Hepatocyte (in vitro differentiated cells): ENCODE measurements around the gene ACAD8. TPM values are rescaled to one million over a fixed set of nuclear protein-coding genes. Genes with fewer than 3 reads are reported as not detected.

Experiments used
- DNase-seq: peaks from one replicate; pipeline ENCODE4 v3.0.0-alpha.2; 2016; ENCODE audit warnings: low spot score
- H2AFZ ChIP-seq: fragments of 200-600 bp; sonication (generic); 2 replicates; pipeline ENCODE4 v1.6.0; 2016; ENCODE audit warnings: antibody characterized with exemption, mild to moderate bottlenecking
- H3K27ac ChIP-seq: fragments of 200-600 bp; sonication (generic); 2 replicates; pipeline ENCODE4 v1.5.1; 2016; ENCODE audit warnings: mild to moderate bottlenecking
- H3K27me3 ChIP-seq: fragments of 200-600 bp; sonication (generic); 2 replicates; pipeline ENCODE4 v1.6.1; 2016
- H3K36me3 ChIP-seq: fragments of 200-600 bp; sonication (generic); replicated peaks from 2 replicates; pipeline ENCODE4 v1.5.1; 2016; ENCODE audit warnings: low read depth; ENCODE audit not compliant: insufficient read depth
- H3K4me1 ChIP-seq: fragments of 200-600 bp; sonication (generic); 2 replicates; pipeline ENCODE4 v1.5.1; 2016; ENCODE audit warnings: mild to moderate bottlenecking, moderate library complexity; ENCODE audit not compliant: insufficient read depth
- H3K4me2 ChIP-seq: fragments of 200-600 bp; sonication (generic); 2 replicates; pipeline ENCODE4 v1.6.0; 2016
- H3K4me3 ChIP-seq: fragments of 200-600 bp; sonication (generic); 2 replicates; pipeline ENCODE4 v1.5.1; 2016; ENCODE audit warnings: mild to moderate bottlenecking
- H3K79me2 ChIP-seq: fragments of 200-600 bp; sonication (generic); 2 replicates; pipeline ENCODE4 v1.6.0; 2017; ENCODE audit warnings: mild to moderate bottlenecking
- H3K9me2 ChIP-seq: fragments of 200-600 bp; sonication (generic); replicated peaks from 2 replicates; pipeline ENCODE4 v1.6.0; 2017; ENCODE audit warnings: mild to moderate bottlenecking; ENCODE audit not compliant: insufficient read depth
- H3K9me3 ChIP-seq: fragments of 200-600 bp; sonication (generic); 2 replicates; pipeline ENCODE4 v1.5.1; 2016; ENCODE audit warnings: low read depth, mild to moderate bottlenecking
- H4K20me1 ChIP-seq: fragments of 200-600 bp; sonication (generic); 2 replicates; pipeline ENCODE4 v1.6.0; 2016; ENCODE audit warnings: mild to moderate bottlenecking; ENCODE audit not compliant: insufficient read depth, poor library complexity, severe bottlenecking
- EZH2 ChIP-seq: fragments of 200-600 bp; sonication (generic); IDR thresholded peaks from 2 replicates; pipeline ENCODE4 v1.6.1; 2016; ENCODE audit warnings: antibody characterized with exemption, mild to moderate bottlenecking, borderline replicate concordance
- EZH2phosphoT487 ChIP-seq: fragments of 200-600 bp; sonication (generic); IDR thresholded peaks from one replicate; pipeline ENCODE4 v1.6.1; 2018; ENCODE audit warnings: antibody characterized with exemption, mild to moderate bottlenecking, low read depth, moderate library complexity; ENCODE audit not compliant: unreplicated experiment, severe bottlenecking
- WGBS: methylation state at CpG from one replicate; pipeline ENCODE4 v1.1.6; 2016; ENCODE audit warnings: low lambda C conversion rate; ENCODE audit errors: missing lambda C conversion rate; 5-methylcytosine and 5-hydroxymethylcytosine counted together
- polyA plus RNA-seq: library from polyadenylated mRNA; unstranded; fragments of >200 nt; fragmentation: Nextera tagmentation; extraction: Ambion mirVana; gene quantifications from 2 replicates; pipeline ENCODE4 v1.2.1, GENCODE V29; 2016
- total RNA-seq: library from RNA; depleted of rRNA; stranded (reverse); fragments of >200 nt; gene quantifications from 2 replicates; pipeline ENCODE4 v1.2.3, GENCODE V29; 2014
- TF ChIP-seq, protein P1 (sequence below): fragments of 200-600 bp; sonication (generic); IDR thresholded peaks from 2 replicates; pipeline ENCODE4 v1.5.1; 2016; ENCODE audit warnings: antibody characterized with exemption, mild to moderate bottlenecking; ENCODE audit not compliant: poor library complexity

The ACAD8 gene
- total and polyA plus RNA-seq, 2 experiments from 2014 or later, result 18.9 to 19.6 TPM

DNA sequence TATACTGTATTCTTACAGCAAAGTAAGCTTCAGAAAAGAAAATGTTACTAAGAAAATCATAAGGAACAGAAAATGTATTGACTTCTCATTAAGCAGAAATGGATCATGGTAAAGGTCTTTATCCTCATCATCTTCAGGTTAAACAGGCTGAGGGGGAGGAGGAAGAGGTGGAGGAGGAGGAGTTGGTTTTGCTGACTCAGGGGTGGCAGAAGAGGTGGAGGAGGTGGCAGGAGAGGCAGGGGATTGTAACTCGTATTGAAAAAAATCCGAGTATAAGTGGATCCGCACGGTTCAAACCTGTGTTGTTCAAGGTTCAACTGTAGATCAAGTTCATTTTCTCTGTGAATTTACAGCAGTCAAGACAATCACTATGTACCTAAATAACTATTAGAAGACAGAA, 35.8 kb downstream of the ACAD8 start:
- Histone ChIP-seq H3K36me3 (no peaks in the 10 kb centered on the region), H3K79me2 (no peaks in the 10 kb centered on the region), H3K4me1 (no peaks in the 10 kb centered on the region), H3K9me2 (no peaks in the 10 kb centered on the region), H2AFZ (no peak overlapping the region), H3K4me2 (no peak overlapping the region), H3K27me3 (no peaks in the 10 kb centered on the region), H3K9me3 (no peaks in the 10 kb centered on the region), H3K4me3 (no peak overlapping the region), H4K20me1 (no peaks in the 10 kb centered on the region), H3K27ac (no peak overlapping the region)
- no peak for DNase-seq
- WGBS, result 86% methylated on average over 4 of the region's 4 CpGs
- TF ChIP-seq, protein P1, sequence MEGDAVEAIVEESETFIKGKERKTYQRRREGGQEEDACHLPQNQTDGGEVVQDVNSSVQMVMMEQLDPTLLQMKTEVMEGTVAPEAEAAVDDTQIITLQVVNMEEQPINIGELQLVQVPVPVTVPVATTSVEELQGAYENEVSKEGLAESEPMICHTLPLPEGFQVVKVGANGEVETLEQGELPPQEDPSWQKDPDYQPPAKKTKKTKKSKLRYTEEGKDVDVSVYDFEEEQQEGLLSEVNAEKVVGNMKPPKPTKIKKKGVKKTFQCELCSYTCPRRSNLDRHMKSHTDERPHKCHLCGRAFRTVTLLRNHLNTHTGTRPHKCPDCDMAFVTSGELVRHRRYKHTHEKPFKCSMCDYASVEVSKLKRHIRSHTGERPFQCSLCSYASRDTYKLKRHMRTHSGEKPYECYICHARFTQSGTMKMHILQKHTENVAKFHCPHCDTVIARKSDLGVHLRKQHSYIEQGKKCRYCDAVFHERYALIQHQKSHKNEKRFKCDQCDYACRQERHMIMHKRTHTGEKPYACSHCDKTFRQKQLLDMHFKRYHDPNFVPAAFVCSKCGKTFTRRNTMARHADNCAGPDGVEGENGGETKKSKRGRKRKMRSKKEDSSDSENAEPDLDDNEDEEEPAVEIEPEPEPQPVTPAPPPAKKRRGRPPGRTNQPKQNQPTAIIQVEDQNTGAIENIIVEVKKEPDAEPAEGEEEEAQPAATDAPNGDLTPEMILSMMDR, result no peak
- TF ChIP-seq EZH2phosphoT487, result no peak
- no peak for TF ChIP-seq EZH2

DNA sequence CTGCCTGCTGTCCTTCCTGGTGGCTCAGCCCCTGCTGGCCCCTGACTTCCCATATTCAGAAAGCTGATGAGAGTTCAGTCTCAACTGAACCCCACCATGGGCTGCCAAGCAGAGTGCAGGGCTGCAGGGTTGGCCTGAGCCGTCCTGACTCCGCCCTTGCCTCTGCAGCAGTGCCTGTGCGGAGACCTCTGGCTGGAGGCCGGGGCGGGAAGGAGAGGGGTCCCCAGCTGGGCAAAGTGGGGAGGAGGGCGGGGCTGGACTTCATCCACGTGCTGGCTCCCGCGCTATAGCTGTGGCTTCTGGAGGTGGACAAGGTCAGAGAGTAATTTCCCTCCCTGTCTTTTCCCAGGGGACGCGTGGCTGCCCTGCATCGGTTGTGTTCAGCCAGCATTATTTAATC, 36.4 kb downstream of the ACAD8 start:
- WGBS, result 77% methylated on average over 9 of the region's 12 CpGs
- Histone ChIP-seq H3K27me3 (no peaks in the 10 kb centered on the region), H3K4me1 (no peaks in the 10 kb centered on the region), H3K27ac (no peak overlapping the region), H3K36me3 (no peaks in the 10 kb centered on the region), H3K9me3 (no peaks in the 10 kb centered on the region), H3K79me2 (no peaks in the 10 kb centered on the region), H3K4me2 (no peak overlapping the region), H2AFZ (no peak overlapping the region), H3K4me3 (no peak overlapping the region), H3K9me2 (no peaks in the 10 kb centered on the region), H4K20me1 (no peaks in the 10 kb centered on the region)
- TF ChIP-seq EZH2 (no peak), EZH2phosphoT487 (no peak)
- TF ChIP-seq, protein P1, result no peak
- no peak for DNase-seq

DNA sequence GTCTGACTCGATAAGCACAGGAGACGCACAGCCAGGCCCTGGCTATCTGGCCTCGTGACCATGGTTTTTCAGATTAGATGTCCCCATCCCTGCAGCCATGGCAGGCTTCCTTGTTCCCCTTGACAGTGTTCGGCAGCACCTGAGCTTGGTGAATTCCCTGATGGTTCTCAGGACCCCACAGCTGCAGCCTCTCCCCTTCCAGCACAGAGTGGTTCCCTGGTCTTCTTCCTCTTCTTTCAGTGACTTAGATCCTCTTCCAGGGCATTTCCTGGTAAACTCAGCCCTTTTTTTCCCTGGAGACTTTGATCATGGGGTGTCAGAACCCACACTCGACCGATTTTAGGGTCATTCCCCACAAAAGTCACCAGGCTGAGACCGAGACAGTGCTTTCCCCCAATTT, 37.3 kb downstream of the ACAD8 start:
- no peak overlapping the region for H3K4me3 ChIP-seq
- H3K36me3 ChIP-seq, result no peaks in the 10 kb centered on the region
- no peaks in the 10 kb centered on the region for H3K9me2 ChIP-seq
- H3K79me2 ChIP-seq, result no peaks in the 10 kb centered on the region
- TF ChIP-seq EZH2phosphoT487 (no peak), EZH2 (no peak)
- TF ChIP-seq, protein P1, result no peak
- no peaks in the 10 kb centered on the region for H3K9me3 ChIP-seq
- H3K27me3 ChIP-seq, result no peaks in the 10 kb centered on the region
- no peaks in the 10 kb centered on the region for H3K4me1 ChIP-seq
- H3K27ac ChIP-seq, result no peak overlapping the region
- 83% methylated on average over 7 of the region's 7 CpGs for WGBS
- no peaks in the 10 kb centered on the region for H4K20me1 ChIP-seq
- no peak overlapping the region for H3K4me2 ChIP-seq
- no peak overlapping the region for H2AFZ ChIP-seq
- DNase-seq, result no peak

DNA sequence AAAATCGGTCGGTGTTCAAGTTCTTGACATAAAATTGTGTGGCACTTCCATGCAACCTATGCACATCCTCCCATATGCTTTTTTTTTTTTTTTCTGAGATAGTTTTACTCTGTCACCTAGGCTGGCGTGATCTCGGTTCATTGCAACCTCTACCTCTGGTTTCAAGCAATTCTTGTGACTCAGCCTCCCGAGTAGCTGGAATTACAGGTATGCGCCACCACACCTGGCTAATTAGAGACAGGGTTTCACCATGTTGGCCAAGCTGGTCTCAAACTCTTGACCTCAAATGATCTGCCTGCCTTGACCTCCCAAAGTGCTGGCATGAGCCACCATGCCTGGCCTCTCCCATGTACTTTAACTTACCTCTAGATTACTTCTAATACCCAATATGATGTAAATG, 37.8 kb downstream of the ACAD8 start:
- H2AFZ ChIP-seq, result no peak overlapping the region
- no peaks in the 10 kb centered on the region for H3K9me2 ChIP-seq
- no peaks in the 10 kb centered on the region for H3K79me2 ChIP-seq
- 79% methylated on average over 6 of the region's 6 CpGs for WGBS
- H3K36me3 ChIP-seq, result no peaks in the 10 kb centered on the region
- H3K27ac ChIP-seq, result no peak overlapping the region
- no peaks in the 10 kb centered on the region for H3K27me3 ChIP-seq
- H3K4me3 ChIP-seq, result no peak overlapping the region
- no peaks in the 10 kb centered on the region for H3K4me1 ChIP-seq
- TF ChIP-seq, protein P1, result no peak
- no peak for TF ChIP-seq EZH2
- TF ChIP-seq EZH2phosphoT487, result no peak
- DNase-seq, result no peak
- no peaks in the 10 kb centered on the region for H4K20me1 ChIP-seq
- no peak overlapping the region for H3K4me2 ChIP-seq
- no peaks in the 10 kb centered on the region for H3K9me3 ChIP-seq
